ENCODE measurements around the gene YAE1.

Gene YAE1

GRCh38 chr7:39525926-39526325 is 40.3 kb upstream of the YAE1 start:
- Histone ChIP-seq H3K27me3 (ENCODE audit: insufficient read depth, low read length, poor library complexity) (no peaks in the 10 kb centered on the region), H3K9me3 (ENCODE audit: insufficient read depth, low read length, severe bottlenecking) (no peaks in the 10 kb centered on the region), H4K20me1 (ENCODE audit: insufficient read depth, low read length) (no peaks in the 10 kb centered on the region), H3K36me3 (ENCODE audit: insufficient read depth, low read length) (no peaks in the 10 kb centered on the region), H3K79me2 (ENCODE audit: insufficient read depth, low read length) (no peaks in the 10 kb centered on the region), H3K4me1 (ENCODE audit: insufficient read depth, low read length) (peaks cover 23% of the 10 kb centered on the region), H3K4me3 (ENCODE audit: low read depth in 1 of 2, low read length in 2 of 2) (no peak overlapping the region), H2AFZ (ENCODE audit: low read depth, low read length) (no peak overlapping the region), H3K9ac (ENCODE audit: low read depth, low read length) (no peak overlapping the region), H3K27ac (ENCODE audit: low read length) (no peak overlapping the region), H3K4me2 (ENCODE audit: insufficient read depth, low read length) (no peak overlapping the region)
- TF ChIP-seq EZH2 (IDR thresholded peaks at IDR 0.05; ENCODE audit: borderline replicate concordance, low read depth, low read length, severe bottlenecking) (no peak), CTCF (IDR thresholded peaks at IDR 0.05; ENCODE audit: borderline replicate concordance, extremely low read depth, low read length, poor library complexity, severe bottlenecking) (no peak)
- ATAC-seq (ENCODE audit: insufficient read depth, low read depth) (no peak), DNase-seq (no peak)

GRCh38 chr7:39526666-39527065 is 39.5 kb upstream of the YAE1 start:
- H3K4me2 ChIP-seq (ENCODE audit: insufficient read depth, low read length) = no peak overlapping the region
- no peak overlapping the region for H2AFZ ChIP-seq (ENCODE audit: low read depth, low read length)
- ATAC-seq (ENCODE audit: insufficient read depth, low read depth) (no peak), DNase-seq (no peak)
- H3K79me2 ChIP-seq (ENCODE audit: insufficient read depth, low read length) = no peaks in the 10 kb centered on the region
- no peaks in the 10 kb centered on the region for H3K9me3 ChIP-seq (ENCODE audit: insufficient read depth, low read length, severe bottlenecking)
- TF ChIP-seq EZH2 (IDR thresholded peaks at IDR 0.05; ENCODE audit: borderline replicate concordance, low read depth, low read length, severe bottlenecking) = no peak
- TF ChIP-seq CTCF (IDR thresholded peaks at IDR 0.05; ENCODE audit: borderline replicate concordance, extremely low read depth, low read length, poor library complexity, severe bottlenecking) = no peak
- H3K36me3 ChIP-seq (ENCODE audit: insufficient read depth, low read length) = no peaks in the 10 kb centered on the region
- no peaks in the 10 kb centered on the region for H4K20me1 ChIP-seq (ENCODE audit: insufficient read depth, low read length)
- no peaks in the 10 kb centered on the region for H3K27me3 ChIP-seq (ENCODE audit: insufficient read depth, low read length, poor library complexity)
- H3K4me1 ChIP-seq (ENCODE audit: insufficient read depth, low read length) = peaks cover 23% of the 10 kb centered on the region
- H3K4me3 ChIP-seq (ENCODE audit: low read depth in 1 of 2, low read length in 2 of 2) = no peak overlapping the region
- no peak overlapping the region for H3K9ac ChIP-seq (ENCODE audit: low read depth, low read length)
- H3K27ac ChIP-seq (ENCODE audit: low read length) = no peak overlapping the region

GRCh38 chr7:39527296-39527695 is 38.9 kb upstream of the YAE1 start:
- H2AFZ ChIP-seq (ENCODE audit: low read depth, low read length) = no peak overlapping the region
- TF ChIP-seq EZH2 (IDR thresholded peaks at IDR 0.05; ENCODE audit: borderline replicate concordance, low read depth, low read length, severe bottlenecking) = no peak

GRCh38 chr7:39527951-39528350 is 38.3 kb upstream of the YAE1 start:
- no peak overlapping the region for H3K4me2 ChIP-seq (ENCODE audit: insufficient read depth, low read length)
- H3K4me1 ChIP-seq (ENCODE audit: insufficient read depth, low read length) = peaks cover 23% of the 10 kb centered on the region
- no peak overlapping the region for H3K9ac ChIP-seq (ENCODE audit: low read depth, low read length)
- DNase-seq (no peak), ATAC-seq (ENCODE audit: insufficient read depth, low read depth) (no peak)
- H3K36me3 ChIP-seq (ENCODE audit: insufficient read depth, low read length) = no peaks in the 10 kb centered on the region
- no peak overlapping the region for H3K4me3 ChIP-seq (ENCODE audit: low read depth in 1 of 2, low read length in 2 of 2)
- no peaks in the 10 kb centered on the region for H3K27me3 ChIP-seq (ENCODE audit: insufficient read depth, low read length, poor library complexity)
- no peaks in the 10 kb centered on the region for H4K20me1 ChIP-seq (ENCODE audit: insufficient read depth, low read length)
- TF ChIP-seq EZH2 (IDR thresholded peaks at IDR 0.05; ENCODE audit: borderline replicate concordance, low read depth, low read length, severe bottlenecking) (no peak), CTCF (IDR thresholded peaks at IDR 0.05; ENCODE audit: borderline replicate concordance, extremely low read depth, low read length, poor library complexity, severe bottlenecking) (no peak)
- no peaks in the 10 kb centered on the region for H3K79me2 ChIP-seq (ENCODE audit: insufficient read depth, low read length)
- no peaks in the 10 kb centered on the region for H3K9me3 ChIP-seq (ENCODE audit: insufficient read depth, low read length, severe bottlenecking)
- H3K27ac ChIP-seq (ENCODE audit: low read length) = no peak overlapping the region
- H2AFZ ChIP-seq (ENCODE audit: low read depth, low read length) = no peak overlapping the region

More at GRCh38 chr7:39527296-39527695, 38.9 kb upstream of the YAE1 start:
- DNase-seq (no peak), ATAC-seq (ENCODE audit: insufficient read depth, low read depth) (no peak)
- Histone ChIP-seq H3K27ac (ENCODE audit: low read length) (no peak overlapping the region), H4K20me1 (ENCODE audit: insufficient read depth, low read length) (no peaks in the 10 kb centered on the region), H3K4me3 (ENCODE audit: low read depth in 1 of 2, low read length in 2 of 2) (no peak overlapping the region), H3K9me3 (ENCODE audit: insufficient read depth, low read length, severe bottlenecking) (no peaks in the 10 kb centered on the region), H3K4me1 (ENCODE audit: insufficient read depth, low read length) (peaks cover 23% of the 10 kb centered on the region), H3K36me3 (ENCODE audit: insufficient read depth, low read length) (no peaks in the 10 kb centered on the region), H3K9ac (ENCODE audit: low read depth, low read length) (no peak overlapping the region), H3K4me2 (ENCODE audit: insufficient read depth, low read length) (no peak overlapping the region), H3K79me2 (ENCODE audit: insufficient read depth, low read length) (no peaks in the 10 kb centered on the region), H3K27me3 (ENCODE audit: insufficient read depth, low read length, poor library complexity) (no peaks in the 10 kb centered on the region)

Measured in DND-41 (cell line).